ENCODE results near the gene BNIP1.
"Not testable (repeated sequence)": the region's sequence is repeated elsewhere in the genome, so short reads cannot be mapped to it uniquely, and the experiment has no call there.

BNIP1 gene

DNA sequence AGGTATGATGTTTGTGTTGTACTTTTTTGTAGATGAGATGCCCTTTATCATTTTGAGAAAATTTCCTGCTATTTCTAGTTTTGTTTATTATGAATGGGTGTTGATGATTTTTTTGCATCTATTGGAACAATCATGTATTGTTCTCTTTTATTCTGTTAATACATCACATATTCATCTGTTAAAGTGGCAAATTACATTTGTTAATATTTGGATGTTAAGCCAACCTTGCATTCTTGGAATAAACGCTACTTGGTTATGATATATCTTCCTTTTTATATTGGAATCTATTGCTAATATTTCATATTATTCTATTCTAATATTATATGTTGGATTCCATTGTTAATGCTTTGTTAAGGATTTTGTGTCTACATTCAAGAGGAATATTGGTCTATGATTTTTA, 24.6 kb upstream of the BNIP1 start:
- H3K4me3 ChIP-seq (ENCODE audit: low read depth in 1 of 2, low read length in 2 of 2) = no peak overlapping the region
- no peaks in the 10 kb centered on the region for H3K27me3 ChIP-seq (ENCODE audit: insufficient read depth, low read length, poor library complexity)
- ATAC-seq (ENCODE audit: insufficient read depth, low read depth) = no peak
- H3K4me1 ChIP-seq (ENCODE audit: insufficient read depth, low read length) = no peaks in the 10 kb centered on the region
- H3K4me2 ChIP-seq (ENCODE audit: insufficient read depth, low read length) = no peak overlapping the region
- DNase-seq = no peak
- H3K79me2 ChIP-seq (ENCODE audit: insufficient read depth, low read length) = no peaks in the 10 kb centered on the region
- no peaks in the 10 kb centered on the region; the same call in 1 of the 2 replicates for H4K20me1 ChIP-seq (ENCODE audit: insufficient read depth, low read length)
- H3K9me3 ChIP-seq (ENCODE audit: insufficient read depth, low read length, severe bottlenecking) = no peaks in the 10 kb centered on the region
- no peak overlapping the region for H3K27ac ChIP-seq (ENCODE audit: low read length)
- H2AFZ ChIP-seq (ENCODE audit: low read depth, low read length) = no peak overlapping the region
- H3K36me3 ChIP-seq (ENCODE audit: insufficient read depth, low read length) = peaks cover 16% of the 10 kb centered on the region
- TF ChIP-seq EZH2 (IDR thresholded peaks at IDR 0.05; ENCODE audit: borderline replicate concordance, low read depth, low read length, severe bottlenecking) (no peak), CTCF (IDR thresholded peaks at IDR 0.05; ENCODE audit: borderline replicate concordance, extremely low read depth, low read length, poor library complexity, severe bottlenecking) (no peak)
- no peak overlapping the region for H3K9ac ChIP-seq (ENCODE audit: low read depth, low read length)

- no peaks in the 10 kb centered on the region for H3K79me2 ChIP-seq (ENCODE audit: insufficient read depth, low read length)
- H3K36me3 ChIP-seq (ENCODE audit: insufficient read depth, low read length) = peaks cover 22% of the 10 kb centered on the region
- no peak overlapping the region for H3K4me3 ChIP-seq (ENCODE audit: low read depth in 1 of 2, low read length in 2 of 2)
- DNase-seq (no peak), ATAC-seq (ENCODE audit: insufficient read depth, low read depth) (no peak)
- no peak overlapping the region for H2AFZ ChIP-seq (ENCODE audit: low read depth, low read length)
- H3K9ac ChIP-seq (ENCODE audit: low read depth, low read length) = no peak overlapping the region
- H3K4me2 ChIP-seq (ENCODE audit: insufficient read depth, low read length) = no peak overlapping the region
- H3K9me3 ChIP-seq (ENCODE audit: insufficient read depth, low read length, severe bottlenecking) = no peaks in the 10 kb centered on the region
- H3K27ac ChIP-seq (ENCODE audit: low read length) = no peak overlapping the region
- H4K20me1 ChIP-seq (ENCODE audit: insufficient read depth, low read length) = no peaks in the 10 kb centered on the region; the same call in 1 of the 2 replicates
- H3K4me1 ChIP-seq (ENCODE audit: insufficient read depth, low read length) = no peaks in the 10 kb centered on the region
- TF ChIP-seq CTCF (IDR thresholded peaks at IDR 0.05; ENCODE audit: borderline replicate concordance, extremely low read depth, low read length, poor library complexity, severe bottlenecking) (no peak), EZH2 (IDR thresholded peaks at IDR 0.05; ENCODE audit: borderline replicate concordance, low read depth, low read length, severe bottlenecking) (no peak)
- H3K27me3 ChIP-seq (ENCODE audit: insufficient read depth, low read length, poor library complexity) = no peaks in the 10 kb centered on the region
These were observed 20.9 kb upstream of the BNIP1 start for GRCh38 chr5:173123416-173123815.

DNA sequence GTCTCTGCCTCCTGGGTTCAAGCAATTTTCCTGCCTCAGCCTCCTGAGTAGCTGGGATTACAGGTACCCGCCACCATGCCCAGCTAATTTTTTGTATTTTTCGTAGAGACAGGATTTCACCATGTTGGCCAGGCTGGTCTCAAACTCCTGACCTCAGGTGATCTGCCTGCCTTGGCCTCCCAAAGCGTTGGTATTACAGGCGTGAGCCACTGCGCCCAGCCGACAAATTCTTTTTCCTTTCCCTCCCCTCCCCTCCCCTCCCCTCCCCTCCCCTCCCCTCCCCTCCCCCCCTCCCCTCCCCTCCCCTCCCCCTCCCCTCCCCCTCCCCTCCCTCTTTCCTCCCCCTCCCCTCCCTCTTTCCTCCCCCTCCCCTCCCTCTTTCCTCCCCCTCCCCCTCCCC, 12.2 kb upstream of the BNIP1 start:
- H3K27me3 ChIP-seq (ENCODE audit: insufficient read depth, low read length, poor library complexity); H3K27ac ChIP-seq (ENCODE audit: low read length); H3K4me1 ChIP-seq (ENCODE audit: insufficient read depth, low read length); DNase-seq; H3K9ac ChIP-seq (ENCODE audit: low read depth, low read length); H2AFZ ChIP-seq (ENCODE audit: low read depth, low read length); H3K9me3 ChIP-seq (ENCODE audit: insufficient read depth, low read length, severe bottlenecking); ATAC-seq (ENCODE audit: insufficient read depth, low read depth); H3K4me2 ChIP-seq (ENCODE audit: insufficient read depth, low read length); H3K4me3 ChIP-seq (ENCODE audit: low read depth in 1 of 2, low read length in 2 of 2); H3K79me2 ChIP-seq (ENCODE audit: insufficient read depth, low read length); H4K20me1 ChIP-seq (ENCODE audit: insufficient read depth, low read length): not testable (repeated sequence)
- peaks cover 23% of the 10 kb centered on the region for H3K36me3 ChIP-seq (ENCODE audit: insufficient read depth, low read length)

DNA sequence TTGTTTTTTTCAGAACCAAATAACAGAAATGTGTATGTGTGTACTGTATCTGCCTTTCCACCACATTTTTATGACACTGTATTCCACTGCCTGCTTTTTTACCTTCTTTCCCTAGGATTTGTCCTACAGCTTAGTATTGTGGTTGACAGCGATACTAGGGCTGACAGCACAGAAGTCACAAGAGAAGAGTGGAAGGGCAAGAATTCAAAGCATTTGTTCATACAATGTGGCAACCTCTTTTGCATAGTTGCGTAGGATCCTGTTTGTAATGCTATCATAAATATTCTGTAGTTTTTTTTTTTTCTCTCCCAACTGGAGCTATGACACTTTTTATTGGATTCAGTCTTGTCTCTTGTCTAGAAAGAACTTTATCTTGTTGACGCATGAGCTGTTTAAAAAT, 5.6 kb upstream of the BNIP1 start:
- peaks cover 1% of the 10 kb centered on the region; the same call in 1 of the 2 replicates for H3K36me3 ChIP-seq (ENCODE audit: insufficient read depth, low read length)
- H4K20me1 ChIP-seq (ENCODE audit: insufficient read depth, low read length) = no peaks in the 10 kb centered on the region
- no peak for ATAC-seq (ENCODE audit: insufficient read depth, low read depth)
- no peaks in the 10 kb centered on the region for H3K79me2 ChIP-seq (ENCODE audit: insufficient read depth, low read length)
- H3K4me2 ChIP-seq (ENCODE audit: insufficient read depth, low read length) = no peak overlapping the region
- H3K27me3 ChIP-seq (ENCODE audit: insufficient read depth, low read length, poor library complexity) = no peaks in the 10 kb centered on the region
- DNase-seq = no peak
- H3K9ac ChIP-seq (ENCODE audit: low read depth, low read length) = no peak overlapping the region
- H3K4me3 ChIP-seq (ENCODE audit: low read depth in 1 of 2, low read length in 2 of 2) = no peak overlapping the region
- no peak overlapping the region for H2AFZ ChIP-seq (ENCODE audit: low read depth, low read length)
- no peak for TF ChIP-seq EZH2 (IDR thresholded peaks at IDR 0.05; ENCODE audit: borderline replicate concordance, low read depth, low read length, severe bottlenecking)
- no peak for TF ChIP-seq CTCF (IDR thresholded peaks at IDR 0.05; ENCODE audit: borderline replicate concordance, extremely low read depth, low read length, poor library complexity, severe bottlenecking)
- no peak overlapping the region for H3K27ac ChIP-seq (ENCODE audit: low read length)
- H3K4me1 ChIP-seq (ENCODE audit: insufficient read depth, low read length) = peaks cover 3% of the 10 kb centered on the region
- H3K9me3 ChIP-seq (ENCODE audit: insufficient read depth, low read length, severe bottlenecking) = no peaks in the 10 kb centered on the region
